HG03575 (cell line): Measurements from ENCODE around the gene MTX1.

Experiments
- ATAC-seq: cut with Tn5 transposase; IDR thresholded peaks from one replicate; pipeline ENCODE4 v1.9.1; 2021; ENCODE audit not compliant: unreplicated experiment, insufficient number of reproducible peaks, low FRiP score; ENCODE audit errors: extremely low read depth

MTX1 gene

DNA sequence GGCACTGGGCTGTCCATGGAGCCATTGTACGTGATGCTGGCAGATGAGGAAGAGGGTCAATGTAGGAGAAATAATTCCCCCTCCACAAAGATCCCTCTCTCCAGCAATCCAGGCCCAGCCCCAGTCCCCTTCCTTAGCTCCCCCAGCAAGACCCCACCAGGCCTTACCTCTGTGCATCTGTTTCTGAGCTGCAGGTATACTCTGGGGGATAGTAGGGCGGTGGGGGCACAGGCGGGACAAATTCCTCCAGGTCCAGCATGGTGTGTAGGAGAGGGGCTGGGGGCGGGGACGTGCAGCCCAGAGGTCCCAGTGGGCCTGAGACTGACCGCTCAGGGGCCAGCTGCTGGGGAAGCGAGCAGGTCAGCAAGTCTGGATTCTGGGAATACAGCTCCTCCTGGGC is 43.1 kb downstream of the MTX1 start:
- no peak for ATAC-seq

DNA sequence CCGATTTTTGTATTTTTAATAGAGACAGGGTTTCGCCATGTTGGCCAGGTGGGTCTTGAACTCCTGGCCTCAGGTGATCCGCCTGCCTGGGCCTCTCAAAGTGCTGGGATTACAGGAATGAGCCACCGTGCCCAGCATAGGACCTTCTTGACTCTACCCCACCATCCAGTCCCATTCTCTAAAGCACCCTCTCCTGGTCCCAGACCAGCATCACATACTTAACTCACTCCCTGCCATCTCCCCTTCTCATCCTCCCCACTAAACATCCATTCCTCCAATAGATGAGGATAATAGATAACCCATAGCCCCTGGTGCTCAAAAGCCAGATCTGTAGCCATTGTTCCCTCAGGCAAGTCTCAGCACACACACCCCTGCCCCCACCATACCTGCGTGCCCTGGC is 44.7 kb downstream of the MTX1 start:
- no peak for ATAC-seq

DNA sequence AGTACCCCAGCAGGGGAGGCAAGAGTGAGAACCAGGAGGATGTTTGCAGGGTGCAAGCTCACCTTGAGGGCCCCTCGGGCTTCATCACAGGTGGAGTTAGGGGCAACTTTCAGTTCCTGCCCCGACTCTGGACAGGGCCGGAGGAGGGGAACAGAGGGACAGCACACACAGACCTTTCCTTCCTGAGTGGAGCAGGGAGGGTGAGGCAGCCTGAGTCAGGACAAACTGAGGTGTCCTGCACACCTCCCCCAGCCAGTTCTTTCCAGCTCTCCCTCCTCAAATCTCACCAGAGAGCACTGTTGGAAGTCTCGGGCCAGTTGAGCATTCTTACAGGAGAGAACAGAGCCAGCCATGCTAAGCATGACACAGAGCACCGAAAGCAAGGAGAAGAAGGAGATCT is 45.3 kb downstream of the MTX1 start:
- no peak for ATAC-seq

DNA sequence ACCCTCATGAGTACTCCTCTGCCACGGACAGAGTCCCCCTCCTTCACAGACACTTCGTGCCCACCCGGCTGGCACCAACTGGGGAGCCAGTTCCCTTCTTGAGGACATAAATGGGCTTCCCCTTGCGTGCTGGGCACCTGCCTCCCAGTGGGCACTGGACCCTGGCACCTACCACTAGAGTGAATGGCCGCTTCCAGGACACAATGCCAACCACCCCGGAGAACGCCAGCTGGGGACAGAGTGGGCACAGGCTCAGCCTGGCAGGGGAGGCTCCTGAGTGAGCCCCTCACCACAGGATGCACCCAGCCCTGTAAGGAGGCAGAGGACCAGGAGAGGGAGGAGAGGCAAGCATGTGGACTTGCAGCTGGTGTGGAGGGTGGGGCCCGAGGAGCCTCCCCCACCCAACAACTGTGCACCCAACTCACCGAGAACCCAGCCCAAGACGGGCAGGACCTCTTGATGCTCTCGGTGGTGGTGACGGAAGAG is 45.8 kb downstream of the MTX1 start:
- no peak for ATAC-seq

DNA sequence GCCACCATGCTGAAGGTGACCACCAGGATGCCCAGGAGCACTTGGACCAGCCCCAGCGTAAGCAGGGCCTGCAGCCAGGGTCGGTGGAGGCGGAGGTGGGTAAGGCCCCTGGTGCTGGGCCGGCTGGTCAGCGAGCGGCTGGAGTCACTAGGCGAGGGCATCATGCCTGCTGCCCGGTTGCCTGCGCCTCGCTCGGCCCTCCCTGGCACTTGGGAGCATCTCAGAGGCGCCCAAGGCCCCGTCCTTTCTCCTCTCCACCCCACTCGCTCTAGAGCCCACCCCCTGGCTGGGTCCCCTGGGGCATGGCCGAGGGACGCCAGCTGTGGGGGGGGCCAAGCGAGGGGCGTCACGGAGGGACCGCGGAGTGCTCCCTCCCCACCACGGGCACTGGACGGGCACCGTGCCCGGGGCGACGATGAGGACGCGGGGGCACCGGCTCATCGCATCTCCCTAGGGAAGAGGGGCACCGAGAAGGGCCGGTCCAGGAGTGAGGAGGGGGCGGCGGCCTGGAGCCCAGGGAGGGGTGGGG is 46.3 kb downstream of the MTX1 start:
- no peak for ATAC-seq

DNA sequence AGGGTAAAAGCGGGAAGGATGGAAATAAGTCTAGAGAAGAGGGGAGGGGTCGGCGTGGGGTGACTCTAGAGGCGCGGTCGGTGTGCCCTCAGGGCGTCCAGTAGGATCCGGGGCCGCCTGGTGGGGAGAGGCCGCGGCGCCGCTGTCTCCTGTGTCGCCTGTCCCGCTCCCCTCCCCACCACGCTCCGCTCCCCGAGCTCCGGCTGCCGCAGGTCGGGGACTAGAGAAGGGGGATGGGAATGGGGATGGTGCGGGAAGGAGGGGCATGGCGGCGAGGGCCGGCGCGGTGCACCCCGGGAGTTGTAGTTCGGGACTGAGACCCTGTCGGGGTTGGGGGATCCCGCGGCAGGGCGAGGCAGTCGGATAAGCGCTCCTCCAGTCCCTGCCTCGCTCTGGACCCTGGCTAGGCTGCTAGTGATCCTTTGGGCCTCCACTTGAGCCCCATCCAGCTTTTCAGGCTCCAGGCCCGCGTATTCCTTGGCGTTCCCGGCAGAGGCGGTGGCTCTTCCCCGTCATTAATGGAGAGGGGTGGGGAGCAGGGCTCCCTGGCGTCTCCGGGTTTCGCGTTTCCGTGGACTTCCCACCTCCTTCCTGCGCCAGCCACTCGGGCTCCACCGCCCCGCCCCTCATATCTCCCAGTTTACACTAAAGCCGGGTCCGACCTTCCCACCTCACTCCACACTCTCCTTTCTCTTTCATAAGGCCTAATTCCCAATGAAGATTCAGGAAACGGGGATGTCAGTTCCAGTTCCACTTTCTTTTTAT is 46.9 kb downstream of the MTX1 start, which contains the start of gene ENTREP3:
Gene ENTREP3 (minus strand): TSS at position 241 of the 765 bp plus-strand sequence. CDS start 606 bp downstream, outside the sequence.
- ATAC-seq: no peak

DNA sequence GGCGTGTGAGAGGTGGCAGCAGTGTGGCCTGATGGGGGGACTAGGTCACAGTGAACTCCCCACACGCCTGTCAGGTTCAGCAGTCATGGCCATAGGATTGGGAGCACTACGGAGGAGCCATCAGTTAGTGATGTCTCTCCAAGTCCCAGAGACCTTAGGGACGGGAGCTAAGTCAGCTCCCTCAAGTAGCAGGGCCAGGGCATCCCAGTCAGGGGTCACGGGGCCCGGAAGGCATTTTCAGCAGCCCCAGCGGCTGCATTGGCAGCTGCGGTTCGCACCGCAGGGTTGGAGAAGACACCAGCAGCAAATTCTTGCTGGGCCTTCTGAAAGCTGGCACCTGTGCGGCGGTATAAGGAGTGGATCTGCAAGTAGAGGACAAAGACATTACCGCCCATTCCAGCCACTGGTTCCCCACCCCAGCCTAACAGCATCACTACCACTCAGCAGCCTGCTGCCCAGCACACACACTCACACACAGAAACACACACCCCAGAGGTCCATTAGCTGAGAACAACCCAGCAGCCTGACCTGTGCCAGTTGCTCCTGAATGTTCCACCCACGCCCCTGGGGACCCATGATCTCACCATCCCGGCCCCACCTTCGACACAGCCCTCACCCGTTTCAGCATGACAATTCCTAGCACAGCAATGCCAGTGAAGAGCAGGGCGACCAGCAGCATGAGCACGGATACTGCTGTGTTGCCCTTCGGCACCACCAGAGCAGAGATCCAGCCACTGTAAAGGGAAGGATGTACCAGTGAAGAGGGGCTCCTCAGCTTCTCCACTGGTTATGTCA is 47.8 kb downstream of the MTX1 start:
- ATAC-seq: no peak

DNA sequence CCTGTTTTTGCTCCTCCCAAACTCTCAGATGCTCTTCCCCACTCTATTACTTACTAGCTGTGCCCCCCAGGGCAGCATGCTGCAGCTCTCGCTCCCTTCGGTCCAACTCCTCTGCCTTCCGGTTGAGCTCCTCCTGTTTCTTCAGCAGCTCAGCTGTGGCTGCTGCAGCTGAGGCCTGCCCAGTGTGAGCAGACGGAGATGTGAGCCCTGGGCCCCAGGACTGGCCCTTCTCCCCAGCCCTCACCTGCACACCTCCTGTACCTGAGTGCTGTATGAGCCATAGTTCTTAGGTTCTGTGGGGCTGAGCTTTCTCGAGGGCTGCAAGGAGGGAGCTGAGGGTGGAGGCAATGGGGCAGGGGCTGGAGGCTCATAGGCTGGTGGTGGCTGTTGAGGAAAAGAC is 51.8 kb downstream of the MTX1 start:
- no peak for ATAC-seq

DNA sequence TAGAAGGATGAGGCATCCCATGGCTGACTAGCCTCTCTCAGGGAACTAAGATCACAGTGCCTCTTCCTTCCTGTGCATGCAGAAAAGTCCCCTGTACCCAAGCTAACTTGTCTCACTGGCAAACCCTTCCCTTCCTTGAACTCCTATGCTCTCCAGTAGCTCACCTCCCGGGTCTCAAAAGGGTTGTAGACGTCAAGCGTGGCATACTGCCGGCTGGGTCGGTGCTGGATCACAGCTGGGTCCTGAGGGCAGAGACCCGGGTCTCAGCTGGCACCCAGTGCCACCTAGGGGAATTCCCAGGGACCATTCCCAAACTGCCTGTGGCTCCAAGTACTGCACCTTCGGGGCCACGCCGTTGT is 53.0 kb downstream of the MTX1 start:
- ATAC-seq: no peak

DNA sequence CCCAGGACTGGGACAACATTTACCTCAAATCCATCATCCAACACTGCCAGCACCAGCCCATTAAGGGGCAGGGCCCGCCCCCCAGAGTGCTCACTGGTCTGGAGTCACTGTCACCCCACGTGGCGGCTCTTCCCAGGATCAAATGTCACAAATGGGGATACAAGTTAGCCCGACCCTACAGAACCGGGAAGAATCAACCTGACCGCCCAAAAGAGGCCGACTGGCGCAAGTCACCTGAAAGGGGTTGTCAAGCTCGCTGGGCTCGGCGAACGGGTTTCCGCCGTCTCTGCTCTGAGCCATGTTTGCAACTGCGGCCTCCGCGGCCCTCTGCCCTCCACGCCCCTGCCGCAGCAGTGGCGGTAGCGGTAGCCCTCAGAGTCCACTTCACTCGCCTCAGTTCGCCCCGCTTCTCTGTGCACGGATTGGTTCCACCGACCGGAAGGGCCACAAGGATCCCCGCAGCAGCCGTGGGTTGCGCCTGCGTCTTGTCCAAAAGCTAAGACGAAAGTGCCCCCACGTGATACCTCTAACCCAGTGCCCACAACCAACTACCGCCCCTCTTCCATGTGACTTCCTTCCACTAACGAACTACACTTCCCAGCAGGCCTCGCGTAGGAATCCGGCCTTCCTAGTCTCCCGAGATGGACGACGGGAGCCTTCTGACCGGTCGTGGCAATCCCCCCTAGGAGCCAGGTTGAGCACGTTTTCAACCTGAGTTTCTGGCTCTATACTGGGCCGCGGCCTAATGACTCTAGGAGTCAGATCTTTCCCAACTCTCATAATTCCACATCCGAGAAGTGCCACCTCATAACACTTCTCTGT is 53.6 kb downstream of the MTX1 start, which contains the start of gene SCAMP3:
Gene SCAMP3 (minus strand): TSS at position 509 of the 822 bp plus-strand sequence. CDS start 209 bp downstream, at position 300.
- peak; percentile 52 for ATAC-seq

DNA sequence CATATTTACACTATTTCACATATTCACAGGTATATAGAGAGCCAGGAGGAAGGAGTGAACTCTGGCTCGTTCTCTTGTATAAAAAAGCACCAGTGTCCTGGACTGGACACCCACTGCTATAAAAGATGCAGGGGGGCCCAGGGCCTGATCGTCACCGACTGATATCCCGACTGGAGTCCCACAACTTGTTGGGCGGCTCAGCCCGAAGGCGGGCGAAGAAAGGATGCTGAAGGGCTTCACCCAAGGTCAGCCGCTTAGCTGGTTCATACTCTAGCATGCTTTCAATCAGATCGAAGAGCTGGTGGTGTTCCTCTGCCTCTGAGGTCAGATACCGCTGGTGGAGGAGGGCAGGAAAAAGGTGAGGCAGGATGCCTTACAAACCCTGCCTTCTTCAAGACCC is 54.6 kb downstream of the MTX1 start:
- no peak for ATAC-seq
